ENCODE measurements around the gene ALDH1L1.

Gene ALDH1L1

GRCh38 chr3:126109880-126110235, 70.5 kb downstream of the ALDH1L1 start:
- TF ChIP-seq CTCF (IDR thresholded peaks at IDR 0.05; ENCODE audit: borderline replicate concordance, insufficient read depth, low read depth, low read length): no peak
- no peak overlapping the region for H3K4me3 ChIP-seq (ENCODE audit: low read depth, low read length)

GRCh38 chr3:126109146-126109879, 71.1 kb downstream of the ALDH1L1 start:
- no peak overlapping the region for H3K4me3 ChIP-seq (ENCODE audit: low read depth, low read length)
- no peak for TF ChIP-seq CTCF (IDR thresholded peaks at IDR 0.05; ENCODE audit: borderline replicate concordance, insufficient read depth, low read depth, low read length)

GRCh38 chr3:126108676-126109050, 71.7 kb downstream of the ALDH1L1 start:
- H3K4me3 ChIP-seq (ENCODE audit: low read depth, low read length): no peak overlapping the region
- TF ChIP-seq CTCF (IDR thresholded peaks at IDR 0.05; ENCODE audit: borderline replicate concordance, insufficient read depth, low read depth, low read length): no peak

- TF ChIP-seq CTCF (IDR thresholded peaks at IDR 0.05; ENCODE audit: borderline replicate concordance, insufficient read depth, low read depth, low read length): no peak
- no peak overlapping the region for H3K4me3 ChIP-seq (ENCODE audit: low read depth, low read length)
These were observed 72.3 kb downstream of the ALDH1L1 start for GRCh38 chr3:126107957-126108675.

- TF ChIP-seq CTCF (IDR thresholded peaks at IDR 0.05; ENCODE audit: borderline replicate concordance, insufficient read depth, low read depth, low read length): no peak
- H3K4me3 ChIP-seq (ENCODE audit: low read depth, low read length): no peak overlapping the region
These were observed 73.0 kb downstream of the ALDH1L1 start for GRCh38 chr3:126107203-126107939.

GRCh38 chr3:126106336-126107202, 73.8 kb downstream of the ALDH1L1 start:
- H3K4me3 ChIP-seq (ENCODE audit: low read depth, low read length): no peak overlapping the region
- TF ChIP-seq CTCF (IDR thresholded peaks at IDR 0.05; ENCODE audit: borderline replicate concordance, insufficient read depth, low read depth, low read length): no peak
